ENCODE results near the gene PHF2.

Gene PHF2

DNA sequence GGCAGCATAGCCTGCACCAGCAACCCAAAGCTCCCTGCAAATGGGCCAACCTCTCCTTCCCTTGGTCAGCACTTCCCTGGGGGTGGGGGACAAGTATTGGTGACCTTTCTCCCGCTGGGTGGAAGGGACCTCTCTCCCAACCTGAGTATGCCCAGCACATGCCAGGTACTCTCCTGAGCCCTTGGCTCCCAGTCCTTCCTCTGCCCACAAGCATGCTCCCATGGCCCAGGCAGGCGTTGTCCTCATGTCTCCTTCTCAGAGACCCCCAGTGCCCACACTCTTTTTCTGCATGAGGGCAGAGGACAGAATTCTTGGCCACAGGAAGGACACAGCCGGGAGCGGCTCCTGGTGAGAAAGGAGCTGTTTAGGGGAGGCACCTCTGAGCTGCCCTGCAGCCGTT is 60.3 kb downstream of the PHF2 start:
- no peak overlapping the region for H2AFZ ChIP-seq (ENCODE audit: low read depth, low read length, severe bottlenecking)
- no peaks in the 10 kb centered on the region for H3K9me2 ChIP-seq (replicated peaks; ENCODE audit: insufficient read depth, low read length)
- TF ChIP-seq, protein P1, sequence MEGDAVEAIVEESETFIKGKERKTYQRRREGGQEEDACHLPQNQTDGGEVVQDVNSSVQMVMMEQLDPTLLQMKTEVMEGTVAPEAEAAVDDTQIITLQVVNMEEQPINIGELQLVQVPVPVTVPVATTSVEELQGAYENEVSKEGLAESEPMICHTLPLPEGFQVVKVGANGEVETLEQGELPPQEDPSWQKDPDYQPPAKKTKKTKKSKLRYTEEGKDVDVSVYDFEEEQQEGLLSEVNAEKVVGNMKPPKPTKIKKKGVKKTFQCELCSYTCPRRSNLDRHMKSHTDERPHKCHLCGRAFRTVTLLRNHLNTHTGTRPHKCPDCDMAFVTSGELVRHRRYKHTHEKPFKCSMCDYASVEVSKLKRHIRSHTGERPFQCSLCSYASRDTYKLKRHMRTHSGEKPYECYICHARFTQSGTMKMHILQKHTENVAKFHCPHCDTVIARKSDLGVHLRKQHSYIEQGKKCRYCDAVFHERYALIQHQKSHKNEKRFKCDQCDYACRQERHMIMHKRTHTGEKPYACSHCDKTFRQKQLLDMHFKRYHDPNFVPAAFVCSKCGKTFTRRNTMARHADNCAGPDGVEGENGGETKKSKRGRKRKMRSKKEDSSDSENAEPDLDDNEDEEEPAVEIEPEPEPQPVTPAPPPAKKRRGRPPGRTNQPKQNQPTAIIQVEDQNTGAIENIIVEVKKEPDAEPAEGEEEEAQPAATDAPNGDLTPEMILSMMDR (IDR thresholded peaks at IDR 0.05; ENCODE audit: insufficient read depth, low read length, poor library complexity, severe bottlenecking) = no peak
- no peak for TF ChIP-seq EZH2phosphoT487 (conservative IDR thresholded peaks at IDR 0.05; ENCODE audit: low read length)
- H3K36me3 ChIP-seq (ENCODE audit: low read length) = peaks cover 5% of the 10 kb centered on the region; the same call in 1 of the 2 replicates
- no peaks in the 10 kb centered on the region for H3F3A ChIP-seq (ENCODE audit: insufficient read depth)
- no peak overlapping the region for H3K4me2 ChIP-seq (ENCODE audit: low read depth, low read length, poor library complexity, severe bottlenecking)
- H3K4me3 ChIP-seq (ENCODE audit: insufficient read depth, low read length, poor library complexity, severe bottlenecking) = no peak overlapping the region
- H3K79me2 ChIP-seq (ENCODE audit: insufficient read depth, low read length) = no peaks in the 10 kb centered on the region
- no peak overlapping the region for H3K9ac ChIP-seq (ENCODE audit: low read length)
- 0 out of 2 replicates have a peak, but pooled peaks cover 4% of the 10 kb centered on the region for H3K9me3 ChIP-seq (ENCODE audit: insufficient read depth, low read length)
- no peaks in the 10 kb centered on the region for H4K20me1 ChIP-seq (ENCODE audit: low read depth, low read length)
- H3K27me3 ChIP-seq (ENCODE audit: low read length) = no peaks in the 10 kb centered on the region
- no peak overlapping the region for H3K27ac ChIP-seq (ENCODE audit: low read depth, low read length)

DNA sequence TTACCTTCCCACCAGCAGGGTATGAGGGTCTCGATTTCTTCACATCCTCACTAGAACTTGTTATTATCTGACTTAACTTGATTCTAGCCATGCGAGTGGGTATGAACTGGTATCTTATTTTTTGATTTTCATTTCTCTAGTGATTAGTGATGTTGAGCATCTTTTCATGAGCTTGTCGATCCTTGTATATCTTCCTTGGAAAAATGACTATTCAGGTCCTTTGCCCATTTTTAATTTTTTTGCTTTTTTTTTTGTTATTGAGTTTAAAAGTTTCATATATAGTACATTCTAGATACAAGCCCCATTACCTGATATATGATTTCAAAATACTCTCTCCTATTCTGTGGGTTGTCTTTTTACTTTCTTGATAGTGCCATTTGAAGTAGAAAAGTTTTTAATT is 61.5 kb downstream of the PHF2 start:
- no peaks in the 10 kb centered on the region for H3F3A ChIP-seq (ENCODE audit: insufficient read depth)
- no peak overlapping the region for H3K4me3 ChIP-seq (ENCODE audit: insufficient read depth, low read length, poor library complexity, severe bottlenecking)
- H3K27me3 ChIP-seq (ENCODE audit: low read length) = no peaks in the 10 kb centered on the region
- 0 out of 2 replicates have a peak, but pooled peaks cover 4% of the 10 kb centered on the region for H3K9me3 ChIP-seq (ENCODE audit: insufficient read depth, low read length)
- H3K79me2 ChIP-seq (ENCODE audit: insufficient read depth, low read length) = no peaks in the 10 kb centered on the region
- no peak overlapping the region for H3K27ac ChIP-seq (ENCODE audit: low read depth, low read length)
- H4K20me1 ChIP-seq (ENCODE audit: low read depth, low read length) = no peaks in the 10 kb centered on the region
- peaks cover 5% of the 10 kb centered on the region; the same call in 1 of the 2 replicates for H3K36me3 ChIP-seq (ENCODE audit: low read length)
- H3K9me2 ChIP-seq (replicated peaks; ENCODE audit: insufficient read depth, low read length) = no peaks in the 10 kb centered on the region
- no peak overlapping the region for H2AFZ ChIP-seq (ENCODE audit: low read depth, low read length, severe bottlenecking)
- H3K9ac ChIP-seq (ENCODE audit: low read length) = no peak overlapping the region
- no peak overlapping the region for H3K4me2 ChIP-seq (ENCODE audit: low read depth, low read length, poor library complexity, severe bottlenecking)
- no peak for TF ChIP-seq EZH2phosphoT487 (conservative IDR thresholded peaks at IDR 0.05; ENCODE audit: low read length)
- TF ChIP-seq, protein P1 (IDR thresholded peaks at IDR 0.05; ENCODE audit: insufficient read depth, low read length, poor library complexity, severe bottlenecking) = no peak

DNA sequence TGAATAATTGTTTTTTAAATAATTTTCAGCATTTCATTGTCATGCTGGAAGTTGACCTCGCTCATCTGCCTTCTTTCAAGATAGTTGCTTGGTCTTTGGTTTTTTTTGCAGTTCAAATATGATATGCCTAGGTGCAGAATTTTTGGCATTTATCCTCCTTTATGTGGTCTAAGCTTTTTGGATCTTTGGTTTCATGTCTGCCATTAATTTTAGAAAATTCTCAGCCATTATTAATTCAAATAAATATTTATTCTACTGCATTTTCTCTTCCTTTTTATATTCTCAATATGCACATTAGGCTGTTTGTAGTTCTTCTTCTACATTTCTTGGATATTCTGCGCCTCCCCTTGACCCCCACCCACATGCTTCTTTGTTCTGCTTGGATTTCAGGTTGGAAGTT is 63.6 kb downstream of the PHF2 start:
- Histone ChIP-seq H2AFZ (ENCODE audit: low read depth, low read length, severe bottlenecking) (no peak overlapping the region), H3K36me3 (ENCODE audit: low read length) (peaks cover 5% of the 10 kb centered on the region; the same call in 1 of the 2 replicates), H3K9me3 (ENCODE audit: insufficient read depth, low read length) (0 out of 2 replicates have a peak, but pooled peaks cover 4% of the 10 kb centered on the region), H3F3A (ENCODE audit: insufficient read depth) (no peaks in the 10 kb centered on the region), H3K27me3 (ENCODE audit: low read length) (no peaks in the 10 kb centered on the region), H4K20me1 (ENCODE audit: low read depth, low read length) (no peaks in the 10 kb centered on the region), H3K4me3 (ENCODE audit: insufficient read depth, low read length, poor library complexity, severe bottlenecking) (no peak overlapping the region), H3K9ac (ENCODE audit: low read length) (no peak overlapping the region), H3K79me2 (ENCODE audit: insufficient read depth, low read length) (no peaks in the 10 kb centered on the region), H3K27ac (ENCODE audit: low read depth, low read length) (no peak overlapping the region), H3K4me2 (ENCODE audit: low read depth, low read length, poor library complexity, severe bottlenecking) (no peak overlapping the region), H3K9me2 (replicated peaks; ENCODE audit: insufficient read depth, low read length) (no peaks in the 10 kb centered on the region)
- TF ChIP-seq EZH2phosphoT487 (conservative IDR thresholded peaks at IDR 0.05; ENCODE audit: low read length) = no peak
- TF ChIP-seq, protein P1 (IDR thresholded peaks at IDR 0.05; ENCODE audit: insufficient read depth, low read length, poor library complexity, severe bottlenecking) = no peak

All from SU-DHL-6 (cell line).